Stomach (tissue), 9 donors: ENCODE data around the gene REG4. TPM values are rescaled to one million over a fixed set of nuclear protein-coding genes. Genes with fewer than 3 reads are reported as not detected.
A peak's percentile ranks its signal among the peaks of the same experiment; 100 is the strongest.

ENCODE experiments used
- DNase-seq, 2 donors: peaks; one replicate each; pipeline versions ENCODE4 v3.0.0 to v3.0.0-alpha.2; 2013 to 2019
- H3K27ac ChIP-seq, 5 donors: fragments of 200-600 bp in 4 of 5; sonication (generic) in 4 of 5; one replicate each; pipeline ENCODE4 v1.5.1; 2013 to 2019; ENCODE audit warnings: mild to moderate bottlenecking in 1 of 5, moderate library complexity in 1 of 5
- H3K27me3 ChIP-seq, 3 donors: fragments of 200-600 bp; sonication (generic); one replicate each; pipeline ENCODE4 v1.5.1; 2017 to 2019; ENCODE audit warnings: mixed run types in 1 of 3
- H3K36me3 ChIP-seq, 4 donors: fragments of 200-600 bp; sonication (generic); 1 replicate in 3 of 4; 2 replicates in 1 of 4; pipeline ENCODE4 v1.5.1; 2016 to 2019
- H3K4me1 ChIP-seq, 4 donors: fragments of 200-600 bp; sonication (generic); one replicate each; pipeline ENCODE4 v1.5.1; 2016 to 2019
- H3K4me3 ChIP-seq, 4 donors: fragments of 200-600 bp; sonication (generic) in 3 of 4; one replicate each; pipeline ENCODE4 v1.5.1; 2016 to 2019; ENCODE audit warnings: mild to moderate bottlenecking in 1 of 4
- H3K9me3 ChIP-seq, 4 donors: fragments of 200-600 bp; sonication (generic); one replicate each; pipeline ENCODE4 v1.5.1; 2016 to 2019
- CTCF ChIP-seq, 7 experiments: fragments of 450-650 bp in 4 of 7; fragments of 200-600 bp in 3 of 7; sonication (generic) in 3 of 7; IDR thresholded peaks; one replicate each; pipeline ENCODE4 v1.5.1; 2016 to 2019; ENCODE audit warnings: antibody characterized with exemption in 7 of 7, control low read depth in 2 of 7, mild to moderate bottlenecking in 1 of 7
- EP300 ChIP-seq: sonication (generic); formaldehyde crosslinking; IDR thresholded peaks from one replicate; pipeline ENCODE4 v1.6.1; 2017; ENCODE audit warnings: antibody characterized with exemption
- POLR2A ChIP-seq, 4 donors: fragments of 450-650 bp; IDR thresholded peaks; one replicate each; pipeline ENCODE4 v1.6.1; 2016; ENCODE audit warnings: antibody characterized with exemption in 4 of 4, control low read depth in 2 of 4, mild to moderate bottlenecking in 1 of 4, moderate library complexity in 1 of 4
- POLR2AphosphoS5 ChIP-seq, 3 donors: sonication (generic); formaldehyde crosslinking; IDR thresholded peaks; one replicate each; pipeline ENCODE4 v1.6.1; 2016; ENCODE audit warnings: antibody characterized with exemption in 3 of 3
- WGBS, 5 donors: extraction: QIAGEN DNeasy Blood & Tissue Kit in 3 of 5; methylation state at CpG; one replicate each; pipeline versions ENCODE4 v1.1.5 to v1.1.7; 2013 to 2018; 5-methylcytosine and 5-hydroxymethylcytosine counted together
- intact Hi-C: fragments of 100-400 bp; cut with DNase I; formaldehyde crosslinking; loops from one replicate; pipeline ENCODE4 v1.15.1; 2023; ENCODE audit warnings: low total_unique reads
- polyA plus RNA-seq, 3 donors: library from polyadenylated mRNA; stranded (reverse); fragments of 200-250 nt; gene quantifications; one replicate each; pipeline ENCODE4 v1.2.3, GENCODE V29; 2013
- total RNA-seq, 5 donors: library from RNA; depleted of rRNA; stranded (reverse); fragments of >200 nt; gene quantifications; one replicate each; pipeline versions ENCODE4 v1.1.0 to v1.2.3, GENCODE V29; 2014 to 2016
- donor health status: healthy with polysubstance abuse.
- donor health status: Bipolar disorder and iron deficiency.
- donor health status: healthy.

The REG4 gene
- total and polyA plus RNA-seq, 8 donors = 0.18 to 9.2 (median 3.4) TPM; not detected in 4

- 80 to 86% (median 82%) methylated on average over 14 to 15 of the region's 15 CpGs for WGBS, 5 donors
- TF ChIP-seq CTCF (IDR thresholded peaks at IDR 0.05) (no peak), POLR2AphosphoS5 (IDR thresholded peaks at IDR 0.05) (no peak), EP300 (no peak), POLR2A (IDR thresholded peaks at IDR 0.05) (no peak)
- intact Hi-C loops = loop anchor here (10.0 kb wide), 1 partner anchor 55 kb away; no protein-coding TSS in a partner anchor
Observed at GRCh38 chr1:119799599-119800177, 11.6 kb downstream of the REG4 start.

DNA sequence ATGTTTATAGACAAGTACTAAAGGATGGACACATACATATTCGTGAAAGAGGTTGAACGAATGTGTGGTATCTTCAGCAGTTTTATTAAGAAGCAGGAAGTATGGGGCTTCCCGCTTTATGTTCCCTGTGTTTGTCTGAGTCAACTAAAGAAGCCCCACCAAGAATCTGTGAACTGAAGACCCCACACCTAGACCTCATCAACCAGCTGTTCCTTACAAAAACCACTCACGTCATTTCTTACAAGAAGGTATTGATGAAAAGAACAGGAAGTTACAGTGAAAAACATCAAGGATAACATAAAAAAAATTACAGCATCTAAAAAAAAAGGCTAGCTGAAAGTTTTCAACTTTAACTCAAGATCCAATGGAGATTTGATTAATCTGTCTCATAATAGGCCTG, 12.3 kb downstream of the REG4 start:
- 83 to 92% (median 88%) methylated on average over 4 of the region's 4 CpGs for WGBS, 5 donors
- Histone ChIP-seq H3K4me3 (no peak overlapping the region), H3K27ac (no peak overlapping the region), H3K9me3 (no peaks in the 10 kb centered on the region), H3K27me3 (no peaks in the 10 kb centered on the region), H3K36me3 (no peaks in the 10 kb centered on the region), H3K4me1 (peaks cover 0 to 22% (median 12%) of the 10 kb centered on the region in 4 donors)
- intact Hi-C loops = no loop called here
- TF ChIP-seq POLR2AphosphoS5 (IDR thresholded peaks at IDR 0.05) (no peak), CTCF (IDR thresholded peaks at IDR 0.05) (no peak), EP300 (no peak), POLR2A (IDR thresholded peaks at IDR 0.05) (no peak)
- DNase-seq = no peak

More at GRCh38 chr1:119799599-119800177, 11.6 kb downstream of the REG4 start:
- Histone ChIP-seq H3K4me3 (no peak overlapping the region), H3K4me1 (peaks cover 0 to 15% (median 6%) of the 10 kb centered on the region in 4 donors), H3K9me3 (no peaks in the 10 kb centered on the region), H3K27ac (no peak overlapping the region), H3K27me3 (no peaks in the 10 kb centered on the region), H3K36me3 (no peaks in the 10 kb centered on the region)
- peak in 1 of 2 donors; percentile 48 for DNase-seq

DNA sequence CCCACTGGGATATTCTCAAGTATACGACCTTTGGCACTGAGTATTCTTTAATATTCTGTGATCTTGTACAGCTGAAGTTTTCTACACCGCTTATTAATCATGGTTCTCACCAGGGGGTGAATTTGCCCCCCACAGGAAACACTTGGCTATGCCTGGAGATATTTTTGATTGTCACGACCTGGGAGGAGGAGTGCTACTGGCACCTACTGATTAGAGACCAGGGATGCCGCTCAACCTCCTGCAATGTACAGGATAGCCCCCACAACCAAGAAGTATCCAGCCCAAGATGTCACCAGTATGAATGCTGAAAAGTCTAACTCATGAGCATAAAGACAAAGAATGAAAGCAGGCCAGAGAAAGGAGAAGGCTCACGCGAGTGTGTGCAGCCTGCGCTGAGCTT, 13.7 kb downstream of the REG4 start:
- Histone ChIP-seq H3K9me3 (no peaks in the 10 kb centered on the region), H3K4me1 (peaks cover 0 to 27% (median 13%) of the 10 kb centered on the region in 4 donors), H3K36me3 (no peaks in the 10 kb centered on the region), H3K27ac (no peak overlapping the region), H3K4me3 (no peak overlapping the region), H3K27me3 (no peaks in the 10 kb centered on the region)
- 89 to 95% (median 90%) methylated on average over 7 of the region's 7 CpGs for WGBS, 5 donors
- no peak for TF ChIP-seq POLR2A (IDR thresholded peaks at IDR 0.05)
- TF ChIP-seq EP300 = no peak
- no peak for TF ChIP-seq CTCF (IDR thresholded peaks at IDR 0.05)
- TF ChIP-seq POLR2AphosphoS5 (IDR thresholded peaks at IDR 0.05) = no peak
- intact Hi-C loops = no loop called here
- no peak for DNase-seq

- Histone ChIP-seq H3K4me1 (peaks cover 0 to 27% (median 13%) of the 10 kb centered on the region in 4 donors), H3K27me3 (no peaks in the 10 kb centered on the region), H3K9me3 (no peaks in the 10 kb centered on the region), H3K27ac (no peak overlapping the region), H3K4me3 (no peak overlapping the region), H3K36me3 (no peaks in the 10 kb centered on the region)
- DNase-seq = no peak
- intact Hi-C loops = no loop called here
- TF ChIP-seq CTCF (IDR thresholded peaks at IDR 0.05) (no peak), POLR2A (IDR thresholded peaks at IDR 0.05) (no peak), POLR2AphosphoS5 (IDR thresholded peaks at IDR 0.05) (no peak), EP300 (no peak)
- WGBS, 5 donors = 57 to 86% (median 77%) methylated on average over 1 of the region's 1 CpG
Observed at GRCh38 chr1:119797162-119797561, 14.1 kb downstream of the REG4 start.
